GM12875 (cell line): ENCODE data around the gene ACSL6.

Experiments used
- H3K4me3 ChIP-seq: one replicate; pipeline ENCODE4 v1.5.1; 2011; ENCODE audit warnings: low read depth, low read length, control low read depth
- TF ChIP-seq, protein P1 (sequence below): IDR thresholded peaks from 2 replicates; pipeline ENCODE4 v1.5.1; 2011; ENCODE audit warnings: low read depth, mild to moderate bottlenecking, control low read depth, inconsistent platforms, low read length, moderate library complexity, borderline replicate concordance; ENCODE audit not compliant: insufficient read depth

Gene ACSL6

DNA sequence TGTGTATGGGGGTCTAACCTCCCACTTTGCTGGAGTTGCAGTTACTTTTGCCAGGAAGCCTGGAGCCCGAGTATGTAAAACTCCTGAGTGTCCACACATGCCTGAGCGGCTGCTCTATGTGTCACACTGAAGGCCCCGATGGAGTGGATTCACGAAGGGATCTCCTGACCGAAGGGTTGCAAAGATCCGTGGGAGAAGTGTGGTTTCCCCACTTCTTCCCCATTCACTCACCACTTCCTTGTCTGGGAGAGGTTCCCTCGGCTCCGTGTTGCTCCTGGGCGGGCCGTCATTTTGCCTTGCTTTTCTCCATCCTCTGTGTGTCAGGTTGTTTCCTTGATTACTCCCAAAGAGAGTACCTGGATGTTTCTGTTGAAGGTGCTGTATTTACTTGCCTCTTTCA is 32.7 kb upstream of the ACSL6 start:
- no peak overlapping the region for H3K4me3 ChIP-seq
- TF ChIP-seq, protein P1, sequence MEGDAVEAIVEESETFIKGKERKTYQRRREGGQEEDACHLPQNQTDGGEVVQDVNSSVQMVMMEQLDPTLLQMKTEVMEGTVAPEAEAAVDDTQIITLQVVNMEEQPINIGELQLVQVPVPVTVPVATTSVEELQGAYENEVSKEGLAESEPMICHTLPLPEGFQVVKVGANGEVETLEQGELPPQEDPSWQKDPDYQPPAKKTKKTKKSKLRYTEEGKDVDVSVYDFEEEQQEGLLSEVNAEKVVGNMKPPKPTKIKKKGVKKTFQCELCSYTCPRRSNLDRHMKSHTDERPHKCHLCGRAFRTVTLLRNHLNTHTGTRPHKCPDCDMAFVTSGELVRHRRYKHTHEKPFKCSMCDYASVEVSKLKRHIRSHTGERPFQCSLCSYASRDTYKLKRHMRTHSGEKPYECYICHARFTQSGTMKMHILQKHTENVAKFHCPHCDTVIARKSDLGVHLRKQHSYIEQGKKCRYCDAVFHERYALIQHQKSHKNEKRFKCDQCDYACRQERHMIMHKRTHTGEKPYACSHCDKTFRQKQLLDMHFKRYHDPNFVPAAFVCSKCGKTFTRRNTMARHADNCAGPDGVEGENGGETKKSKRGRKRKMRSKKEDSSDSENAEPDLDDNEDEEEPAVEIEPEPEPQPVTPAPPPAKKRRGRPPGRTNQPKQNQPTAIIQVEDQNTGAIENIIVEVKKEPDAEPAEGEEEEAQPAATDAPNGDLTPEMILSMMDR, result no peak

DNA sequence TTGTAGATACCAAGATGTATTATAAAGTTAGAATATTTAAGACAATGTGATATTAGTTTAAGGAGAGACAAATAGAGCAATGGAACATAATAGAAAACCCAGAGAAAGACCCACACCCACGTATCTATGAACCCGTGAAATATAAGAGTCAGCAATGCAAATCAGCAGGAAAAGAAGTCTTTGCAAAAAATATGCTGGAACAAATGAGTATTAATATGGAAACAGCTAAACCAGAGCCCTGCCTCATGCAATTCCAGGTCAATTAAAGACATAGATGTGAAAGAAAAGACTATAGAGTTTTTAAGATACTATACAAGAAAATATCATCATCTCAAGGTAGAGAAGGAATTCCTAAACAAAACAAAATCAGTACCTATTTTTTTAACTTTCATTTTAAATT is 25.9 kb upstream of the ACSL6 start:
- TF ChIP-seq, protein P1, result no peak
- no peak overlapping the region for H3K4me3 ChIP-seq

DNA sequence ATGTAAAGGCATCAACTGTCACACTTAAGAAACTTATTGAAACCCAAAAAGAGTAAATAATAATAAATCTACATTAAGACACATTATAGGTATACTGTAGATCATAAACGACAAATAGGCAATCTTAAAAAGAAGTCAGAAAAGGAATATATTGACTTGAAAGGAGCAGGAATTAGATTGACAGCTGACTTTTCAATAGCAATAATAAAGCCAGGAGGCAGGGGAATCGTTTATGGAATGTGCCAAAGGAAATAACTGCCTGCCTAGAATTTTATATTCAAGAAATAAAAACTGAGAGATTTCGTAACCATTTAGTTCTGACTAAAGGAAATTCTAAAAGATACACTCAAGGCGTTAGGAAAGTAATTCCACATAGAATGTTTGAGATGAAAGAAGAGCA is 21.7 kb upstream of the ACSL6 start:
- H3K4me3 ChIP-seq, result no peak overlapping the region
- TF ChIP-seq, protein P1, result no peak

DNA sequence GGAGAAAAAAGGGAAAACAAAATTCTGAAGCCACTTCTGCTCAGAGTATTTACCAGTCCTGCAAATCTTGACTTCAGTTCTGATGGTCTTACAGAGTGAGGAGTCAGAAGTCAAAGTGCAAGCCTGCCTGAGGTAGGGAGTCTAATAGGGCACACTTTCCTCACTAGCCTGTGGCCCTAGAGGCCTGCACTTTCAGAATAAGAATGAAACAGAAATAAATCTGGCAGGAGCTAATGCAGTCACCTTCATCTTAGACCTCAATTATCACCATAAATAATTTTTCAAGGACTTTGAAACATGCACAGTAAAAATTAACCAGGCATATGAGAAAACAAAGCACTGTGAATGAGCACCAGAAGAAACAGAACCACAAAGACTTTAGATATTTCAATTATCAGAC is 20.7 kb upstream of the ACSL6 start:
- TF ChIP-seq, protein P1, result no peak
- H3K4me3 ChIP-seq, result no peak overlapping the region

DNA sequence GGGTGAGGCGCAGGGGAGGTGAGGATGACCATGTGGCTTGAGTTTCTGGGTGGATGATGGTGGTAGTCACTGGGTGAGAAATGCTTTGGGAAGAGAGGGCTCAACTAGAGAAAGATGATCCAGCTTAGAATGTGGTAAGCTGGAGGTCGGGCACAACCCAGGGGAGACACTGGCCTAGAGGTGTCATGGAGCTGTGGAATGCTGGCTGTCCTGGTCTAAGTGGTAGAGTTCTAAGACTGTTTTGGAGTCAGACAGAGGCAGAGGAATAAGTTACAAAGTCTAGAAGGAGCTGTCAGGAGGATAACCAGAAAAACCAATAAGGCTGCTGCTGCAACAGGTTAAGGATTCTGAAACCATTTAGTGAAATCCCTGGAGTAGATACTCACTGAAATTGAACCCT is 19.2 kb upstream of the ACSL6 start:
- H3K4me3 ChIP-seq, result no peak overlapping the region
- TF ChIP-seq, protein P1, result no peak

DNA sequence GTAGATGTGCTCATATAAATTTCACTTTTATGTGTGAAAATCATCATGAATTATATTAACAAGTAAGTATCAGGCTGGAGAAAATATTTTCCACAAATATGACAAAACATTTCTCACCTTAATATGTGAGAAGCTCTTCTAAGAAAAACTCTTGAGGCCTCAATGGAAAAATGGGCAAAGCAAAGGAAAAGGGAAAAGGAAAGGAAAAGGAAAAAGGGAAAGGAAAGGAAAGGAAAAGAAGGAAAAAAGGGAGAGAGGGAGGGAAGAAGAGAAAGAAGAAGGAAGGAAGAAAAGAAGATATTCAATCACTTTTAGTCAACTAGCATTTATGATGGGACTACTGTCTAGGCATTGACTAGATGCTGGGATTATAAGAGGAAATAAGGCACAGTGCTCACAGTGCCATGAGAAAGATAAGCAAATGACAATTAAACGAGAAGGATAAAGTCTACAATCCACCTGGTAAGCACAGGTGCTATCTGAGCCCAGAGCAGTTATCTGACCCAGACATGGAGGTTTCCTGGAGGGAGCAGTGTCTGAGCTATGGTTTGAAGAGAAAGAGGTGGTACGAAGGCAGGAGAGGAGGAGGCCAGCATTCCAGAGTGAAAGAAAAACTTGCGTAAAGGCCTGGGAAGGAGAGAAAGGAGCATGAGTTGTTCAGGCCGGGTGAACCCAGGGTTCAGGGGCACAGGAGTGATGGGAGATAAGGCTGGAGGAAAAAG is 18.3 kb upstream of the ACSL6 start:
- no peak overlapping the region for H3K4me3 ChIP-seq
- TF ChIP-seq, protein P1, result no peak

DNA sequence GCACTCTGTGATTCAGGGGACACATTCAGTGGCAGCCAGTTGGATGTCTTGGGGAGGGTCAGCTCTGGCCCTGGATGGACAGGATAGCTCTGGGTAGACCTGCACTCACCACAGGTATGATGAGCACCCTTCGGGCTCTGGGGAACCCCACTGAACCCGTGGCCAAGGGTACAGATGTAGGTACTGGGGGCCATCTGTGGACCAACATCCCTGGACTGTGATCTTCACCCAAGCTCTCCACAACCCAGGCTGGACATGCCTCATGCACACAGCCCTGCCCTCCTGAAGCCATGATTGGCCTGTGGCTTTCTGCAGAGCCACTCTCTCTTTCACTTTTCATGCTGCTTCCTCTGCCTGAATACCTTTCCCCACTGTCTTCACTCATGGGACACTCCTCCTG is 15.6 kb upstream of the ACSL6 start:
- no peak overlapping the region for H3K4me3 ChIP-seq
- TF ChIP-seq, protein P1, result no peak
